PC-3 (cell line): ENCODE results near the gene LAMC2.
A peak's percentile ranks its signal among the peaks of the same experiment; 100 is the strongest.

ENCODE experiments used
- CTCF ChIP-seq: fragments of 300-600 bp; sonication (generic); conservative IDR thresholded peaks from 2 replicates; pipeline ENCODE4 v1.5.1; 2017; ENCODE audit warnings: antibody characterized with exemption, low read depth, mild to moderate bottlenecking, low read length
- EZH2 ChIP-seq: fragments of 300-600 bp; sonication (generic); IDR thresholded peaks from one replicate; pipeline ENCODE4 v1.6.1; 2017; ENCODE audit warnings: antibody characterized with exemption, mild to moderate bottlenecking, low read length; ENCODE audit not compliant: unreplicated experiment
- EZH2phosphoT487 ChIP-seq: fragments of 300-600 bp; sonication (generic); IDR thresholded peaks from 2 replicates; pipeline ENCODE4 v1.6.1; 2018; ENCODE audit warnings: mild to moderate bottlenecking, antibody characterized with exemption, low read length, borderline replicate concordance

GRCh38 chr1:183234660-183235476 lies 48.8 kb downstream of the LAMC2 start:
- peak; percentile 76 for TF ChIP-seq CTCF
- no peak for TF ChIP-seq EZH2
- no peak for TF ChIP-seq EZH2phosphoT487
